RWPE1 (cell line): ENCODE results near the gene TUBB6.

Source experiments
- CTCF ChIA-PET: fragments of 350-600 bp; sonication (Branson Sonifier 250); formaldehyde crosslinking; extraction: SDS; loops from one replicate; lab custom pipeline; 2021; lab: Yijun Ruan, JAX
- POLR2A ChIA-PET: fragments of 400-600 bp; formaldehyde crosslinking; extraction: SDS; loops from one replicate; lab custom pipeline; 2020; ENCODE audit warnings: antibody characterized with exemption; ENCODE audit not compliant: low non-redundant PET; lab: Yijun Ruan, JAX
- DNase-seq: peaks from one replicate; pipeline ENCODE4 v3.0.0; 2012; ENCODE audit warnings: low spot score
- H3K27ac ChIP-seq: fragments of 450-650 bp; 2 replicates; pipeline ENCODE4 v1.5.1; 2017
- TF ChIP-seq, protein P1 (sequence below): fragments of 450-650 bp; conservative IDR thresholded peaks from 2 replicates; pipeline ENCODE4 v1.5.1; 2017; ENCODE audit warnings: low read depth, mild to moderate bottlenecking

TUBB6 gene

DNA sequence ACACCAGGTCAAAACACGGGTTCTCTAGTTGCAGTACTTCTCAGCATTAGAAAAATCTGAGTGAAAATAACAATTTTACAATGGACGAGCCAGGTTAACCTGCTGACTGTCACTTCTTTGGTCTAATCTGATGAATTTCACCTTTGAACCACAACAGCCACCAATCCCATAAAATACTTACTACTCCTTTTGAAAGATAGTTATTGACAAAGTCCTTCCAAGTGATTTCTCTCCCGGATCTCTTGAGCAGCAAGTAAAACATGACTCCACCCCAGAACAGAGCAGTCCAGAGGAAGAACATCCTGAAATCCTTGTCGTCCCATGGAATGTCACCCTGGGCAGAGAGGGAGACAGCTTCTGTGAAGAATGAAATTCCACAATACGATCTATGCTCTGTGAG is 58.7 kb downstream of the TUBB6 start:
- no peak for DNase-seq
- H3K27ac ChIP-seq = no peak overlapping the region
- TF ChIP-seq, protein P1, sequence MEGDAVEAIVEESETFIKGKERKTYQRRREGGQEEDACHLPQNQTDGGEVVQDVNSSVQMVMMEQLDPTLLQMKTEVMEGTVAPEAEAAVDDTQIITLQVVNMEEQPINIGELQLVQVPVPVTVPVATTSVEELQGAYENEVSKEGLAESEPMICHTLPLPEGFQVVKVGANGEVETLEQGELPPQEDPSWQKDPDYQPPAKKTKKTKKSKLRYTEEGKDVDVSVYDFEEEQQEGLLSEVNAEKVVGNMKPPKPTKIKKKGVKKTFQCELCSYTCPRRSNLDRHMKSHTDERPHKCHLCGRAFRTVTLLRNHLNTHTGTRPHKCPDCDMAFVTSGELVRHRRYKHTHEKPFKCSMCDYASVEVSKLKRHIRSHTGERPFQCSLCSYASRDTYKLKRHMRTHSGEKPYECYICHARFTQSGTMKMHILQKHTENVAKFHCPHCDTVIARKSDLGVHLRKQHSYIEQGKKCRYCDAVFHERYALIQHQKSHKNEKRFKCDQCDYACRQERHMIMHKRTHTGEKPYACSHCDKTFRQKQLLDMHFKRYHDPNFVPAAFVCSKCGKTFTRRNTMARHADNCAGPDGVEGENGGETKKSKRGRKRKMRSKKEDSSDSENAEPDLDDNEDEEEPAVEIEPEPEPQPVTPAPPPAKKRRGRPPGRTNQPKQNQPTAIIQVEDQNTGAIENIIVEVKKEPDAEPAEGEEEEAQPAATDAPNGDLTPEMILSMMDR = no peak
- ChIA-PET CTCF (no interaction called here), POLR2A (no interaction called here)

DNA sequence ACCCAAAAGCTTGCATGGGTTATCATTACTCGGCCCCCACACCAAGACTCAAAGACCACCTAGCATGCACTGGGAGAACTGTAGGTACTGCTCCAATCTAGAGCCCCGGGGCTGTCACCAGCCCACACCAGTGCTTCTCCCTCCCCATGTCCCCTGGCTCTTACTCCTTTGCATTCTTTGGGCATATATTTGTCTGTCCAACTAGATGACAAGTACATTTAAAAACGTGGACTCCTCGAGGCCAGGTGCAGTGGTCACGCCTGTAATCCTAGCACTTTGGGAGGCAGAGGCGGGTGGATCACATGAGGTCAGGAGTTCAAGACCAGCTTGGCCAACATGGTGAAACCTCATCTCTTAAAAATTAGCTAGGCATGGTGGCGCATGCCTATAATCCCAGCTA is 61.2 kb downstream of the TUBB6 start:
- POLR2A ChIA-PET = no interaction called here
- TF ChIP-seq, protein P1 = no peak
- CTCF ChIA-PET = interaction anchor here (1.1 kb wide), 1 partner anchor 24 kb away, joined by 5 read pairs; no protein-coding TSS in a partner anchor
- H3K27ac ChIP-seq = no peak overlapping the region
- no peak for DNase-seq

DNA sequence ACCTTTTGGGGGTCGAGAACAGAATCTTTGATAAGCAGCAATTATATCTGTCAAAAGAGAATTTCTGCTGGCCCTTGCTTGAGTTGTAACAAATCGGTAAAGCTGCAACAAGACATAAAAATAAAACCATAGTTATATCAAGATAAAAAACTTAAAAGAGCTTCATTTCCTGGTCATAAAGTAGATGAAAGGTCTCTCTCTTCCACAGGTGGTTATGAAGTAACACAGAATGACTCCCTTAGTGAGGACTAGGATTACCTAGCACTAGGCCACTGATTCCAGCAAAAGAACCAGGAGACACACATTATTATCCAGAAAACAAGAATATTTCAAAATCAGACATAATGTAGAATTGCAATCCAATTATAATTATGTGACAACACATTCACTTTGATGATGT is 63.5 kb downstream of the TUBB6 start:
- TF ChIP-seq, protein P1 = no peak
- ChIA-PET POLR2A (no interaction called here), CTCF (no interaction called here)
- DNase-seq = no peak
- H3K27ac ChIP-seq = no peak overlapping the region

DNA sequence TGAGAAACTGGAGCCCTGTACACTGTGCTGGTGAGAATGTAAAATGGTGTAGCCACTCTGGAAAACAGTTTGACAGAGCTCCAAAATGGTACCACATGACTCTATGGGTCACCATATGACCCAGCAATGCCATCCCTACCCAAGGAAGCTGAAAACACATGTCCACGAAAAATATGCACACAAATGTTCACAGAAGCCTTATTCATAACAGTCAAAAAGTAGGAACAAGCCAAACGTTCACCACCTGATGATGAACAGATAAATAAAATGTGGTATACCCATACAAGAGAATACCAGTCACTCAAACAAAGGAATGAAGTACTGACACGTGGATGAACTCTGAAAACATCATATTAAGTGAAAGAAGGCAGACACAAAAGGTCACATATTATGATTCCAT is 64.4 kb downstream of the TUBB6 start:
- TF ChIP-seq, protein P1 = no peak
- ChIA-PET CTCF (no interaction called here), POLR2A (no interaction called here)
- no peak overlapping the region for H3K27ac ChIP-seq
- no peak for DNase-seq

DNA sequence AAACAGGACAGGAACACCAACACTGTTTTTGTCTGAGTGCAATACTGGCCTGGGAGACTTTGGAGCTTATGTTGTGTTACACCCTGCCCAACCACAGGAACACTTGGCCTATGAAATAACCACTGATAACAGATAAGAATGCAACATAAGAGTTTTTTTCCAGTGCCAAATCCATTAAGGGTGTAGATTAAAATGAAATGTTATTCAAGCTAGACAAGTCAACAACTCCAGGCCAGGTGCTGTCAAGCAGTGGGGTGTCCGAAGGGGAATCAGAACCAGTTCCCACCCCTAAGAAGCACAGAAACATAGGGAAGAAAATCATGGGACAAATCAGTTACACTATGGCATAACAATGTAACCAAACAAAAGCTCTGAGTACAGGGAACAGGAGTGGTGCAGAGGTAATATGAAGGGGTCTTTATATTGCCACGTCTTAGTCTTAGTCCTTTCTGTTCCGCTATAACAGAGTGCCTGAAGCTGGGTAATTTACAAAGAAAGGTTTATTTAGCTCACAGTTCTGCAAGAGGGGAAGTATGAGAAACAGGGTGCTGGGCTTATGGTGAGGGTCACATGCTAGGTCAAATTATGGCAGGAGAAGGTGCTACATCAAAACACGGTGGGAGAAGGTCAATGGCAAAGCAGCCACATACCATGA is 65.2 kb downstream of the TUBB6 start:
- no peak overlapping the region for H3K27ac ChIP-seq
- ChIA-PET CTCF (no interaction called here), POLR2A (no interaction called here)
- DNase-seq = no peak
- TF ChIP-seq, protein P1 = no peak

DNA sequence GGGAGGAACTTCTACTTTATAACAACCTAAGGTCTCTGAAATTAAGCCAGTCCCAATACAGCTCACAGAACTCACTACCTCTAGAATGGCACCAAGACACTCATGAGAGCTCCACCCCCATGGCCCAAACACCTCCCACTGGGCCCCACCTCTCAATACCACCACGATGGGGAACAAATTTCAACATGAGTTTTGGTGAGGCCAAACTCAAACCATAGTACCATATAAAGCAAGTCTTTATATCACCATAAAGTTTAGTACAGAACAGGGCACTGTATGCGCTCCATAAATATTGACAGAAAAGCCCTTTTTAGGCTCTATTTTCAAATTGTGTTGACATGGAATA is 65.7 kb downstream of the TUBB6 start:
- CTCF ChIA-PET = no interaction called here
- POLR2A ChIA-PET = no interaction called here
- TF ChIP-seq, protein P1 = no peak
- H3K27ac ChIP-seq = no peak overlapping the region
- DNase-seq = no peak

DNA sequence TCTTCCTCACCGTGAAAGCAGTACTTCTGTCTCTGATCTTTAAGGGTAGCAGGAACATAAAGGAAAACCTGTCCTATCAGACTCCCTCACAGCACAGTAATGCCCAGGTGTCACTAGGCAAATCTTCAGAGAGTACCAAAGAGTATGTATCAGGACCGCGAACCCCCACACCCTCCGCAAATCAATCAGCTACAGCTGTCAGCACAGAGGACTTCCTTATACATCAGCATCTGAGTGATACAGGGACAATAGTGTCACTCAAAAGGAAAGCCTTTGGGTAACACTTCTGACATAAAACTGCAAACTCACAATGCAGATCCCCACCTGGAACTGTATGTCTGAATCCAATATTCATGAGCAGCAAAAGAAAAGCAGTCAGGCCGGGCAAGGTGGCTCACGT is 66.4 kb downstream of the TUBB6 start:
- TF ChIP-seq, protein P1 = no peak
- no peak for DNase-seq
- ChIA-PET POLR2A (no interaction called here), CTCF (interaction anchor here (0.6 kb wide), 1 partner anchor 290 kb away, joined by 6 read pairs; no protein-coding TSS in a partner anchor)
- H3K27ac ChIP-seq = no peak overlapping the region
